Ishikawa (cell line): ENCODE measurements around the gene SNED1.

Experiments
- CEBPB ChIP-seq: IDR thresholded peaks from 2 replicates; pipeline ENCODE4 v1.6.1; 2012
- CREB1 ChIP-seq: IDR thresholded peaks from 2 replicates; pipeline ENCODE4 v1.6.1; 2012; ENCODE audit warnings: low read depth
- EGR1 ChIP-seq: IDR thresholded peaks from 2 replicates; pipeline ENCODE4 v1.6.1; 2012
- EP300 ChIP-seq: IDR thresholded peaks from 2 replicates; pipeline ENCODE4 v1.6.1; 2012; ENCODE audit warnings: borderline replicate concordance
- FOXM1 ChIP-seq: IDR thresholded peaks from 2 replicates; pipeline ENCODE4 v1.6.1; 2012; ENCODE audit warnings: low read depth, borderline replicate concordance
- NFIC ChIP-seq: IDR thresholded peaks from 2 replicates; pipeline ENCODE4 v1.6.1; 2012
- RAD21 ChIP-seq: IDR thresholded peaks from 2 replicates; pipeline ENCODE4 v1.6.1; 2012; ENCODE audit warnings: low read depth
- TAF1 ChIP-seq: IDR thresholded peaks from 2 replicates; pipeline ENCODE4 v1.6.1; 2012; ENCODE audit warnings: low read depth, mild to moderate bottlenecking
- ZBTB7A ChIP-seq: IDR thresholded peaks from 2 replicates; pipeline ENCODE4 v1.6.1; 2012; ENCODE audit warnings: low read depth
- TF ChIP-seq, protein P1 (sequence below): IDR thresholded peaks from 2 replicates; pipeline ENCODE4 v1.6.1; 2012; ENCODE audit warnings: low read depth, mild to moderate bottlenecking
- TF ChIP-seq, protein P2 (sequence below): IDR thresholded peaks from 2 replicates; pipeline ENCODE4 v1.6.1; 2012
- TF ChIP-seq, protein P3 (sequence below): IDR thresholded peaks from 2 replicates; pipeline ENCODE4 v1.6.1; 2012

DNA sequence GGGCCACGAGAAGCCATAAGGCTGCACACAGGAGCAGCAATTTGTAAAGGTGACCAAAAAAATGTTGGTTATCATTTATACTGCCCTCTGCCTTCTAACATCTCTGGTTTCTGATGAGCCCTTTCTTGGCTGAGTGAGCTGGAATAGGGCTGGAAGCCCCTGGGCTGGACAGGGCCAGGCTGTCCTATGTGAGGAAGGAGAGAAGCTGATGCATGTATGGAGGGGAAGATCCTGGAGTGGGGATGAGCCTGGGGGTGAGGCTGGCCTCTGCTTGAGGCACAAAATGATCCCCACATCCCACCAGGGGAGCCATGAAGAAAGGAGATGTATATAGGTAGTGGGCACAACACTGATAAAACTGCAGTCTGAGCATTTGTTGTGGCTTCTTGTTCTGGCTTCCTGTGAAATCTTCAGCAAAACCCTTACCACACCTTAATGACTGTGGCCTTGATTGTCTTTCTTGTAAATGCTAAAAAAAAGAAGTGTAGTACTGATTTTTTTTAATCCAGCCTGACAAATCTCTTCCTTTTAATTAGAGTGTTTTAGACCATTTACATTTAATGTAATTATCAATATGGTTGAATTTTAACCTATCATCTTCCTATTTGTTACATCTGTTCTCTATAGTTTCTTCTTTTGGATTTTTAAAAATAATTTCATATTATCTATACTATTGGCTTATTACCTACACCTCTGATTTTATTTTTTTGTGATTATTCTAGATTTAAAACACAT lies 5.6 kb downstream of the SNED1 start:
- TF ChIP-seq ZBTB7A (no peak), TAF1 (no peak), NFIC (no peak), EP300 (no peak), RAD21 (no peak), CEBPB (no peak), FOXM1 (no peak), CREB1 (no peak), EGR1 (no peak)
- TF ChIP-seq, protein P1, sequence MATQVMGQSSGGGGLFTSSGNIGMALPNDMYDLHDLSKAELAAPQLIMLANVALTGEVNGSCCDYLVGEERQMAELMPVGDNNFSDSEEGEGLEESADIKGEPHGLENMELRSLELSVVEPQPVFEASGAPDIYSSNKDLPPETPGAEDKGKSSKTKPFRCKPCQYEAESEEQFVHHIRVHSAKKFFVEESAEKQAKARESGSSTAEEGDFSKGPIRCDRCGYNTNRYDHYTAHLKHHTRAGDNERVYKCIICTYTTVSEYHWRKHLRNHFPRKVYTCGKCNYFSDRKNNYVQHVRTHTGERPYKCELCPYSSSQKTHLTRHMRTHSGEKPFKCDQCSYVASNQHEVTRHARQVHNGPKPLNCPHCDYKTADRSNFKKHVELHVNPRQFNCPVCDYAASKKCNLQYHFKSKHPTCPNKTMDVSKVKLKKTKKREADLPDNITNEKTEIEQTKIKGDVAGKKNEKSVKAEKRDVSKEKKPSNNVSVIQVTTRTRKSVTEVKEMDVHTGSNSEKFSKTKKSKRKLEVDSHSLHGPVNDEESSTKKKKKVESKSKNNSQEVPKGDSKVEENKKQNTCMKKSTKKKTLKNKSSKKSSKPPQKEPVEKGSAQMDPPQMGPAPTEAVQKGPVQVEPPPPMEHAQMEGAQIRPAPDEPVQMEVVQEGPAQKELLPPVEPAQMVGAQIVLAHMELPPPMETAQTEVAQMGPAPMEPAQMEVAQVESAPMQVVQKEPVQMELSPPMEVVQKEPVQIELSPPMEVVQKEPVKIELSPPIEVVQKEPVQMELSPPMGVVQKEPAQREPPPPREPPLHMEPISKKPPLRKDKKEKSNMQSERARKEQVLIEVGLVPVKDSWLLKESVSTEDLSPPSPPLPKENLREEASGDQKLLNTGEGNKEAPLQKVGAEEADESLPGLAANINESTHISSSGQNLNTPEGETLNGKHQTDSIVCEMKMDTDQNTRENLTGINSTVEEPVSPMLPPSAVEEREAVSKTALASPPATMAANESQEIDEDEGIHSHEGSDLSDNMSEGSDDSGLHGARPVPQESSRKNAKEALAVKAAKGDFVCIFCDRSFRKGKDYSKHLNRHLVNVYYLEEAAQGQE, result no peak
- TF ChIP-seq, protein P2, sequence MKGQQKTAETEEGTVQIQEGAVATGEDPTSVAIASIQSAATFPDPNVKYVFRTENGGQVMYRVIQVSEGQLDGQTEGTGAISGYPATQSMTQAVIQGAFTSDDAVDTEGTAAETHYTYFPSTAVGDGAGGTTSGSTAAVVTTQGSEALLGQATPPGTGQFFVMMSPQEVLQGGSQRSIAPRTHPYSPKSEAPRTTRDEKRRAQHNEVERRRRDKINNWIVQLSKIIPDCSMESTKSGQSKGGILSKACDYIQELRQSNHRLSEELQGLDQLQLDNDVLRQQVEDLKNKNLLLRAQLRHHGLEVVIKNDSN, result no peak
- TF ChIP-seq, protein P3, sequence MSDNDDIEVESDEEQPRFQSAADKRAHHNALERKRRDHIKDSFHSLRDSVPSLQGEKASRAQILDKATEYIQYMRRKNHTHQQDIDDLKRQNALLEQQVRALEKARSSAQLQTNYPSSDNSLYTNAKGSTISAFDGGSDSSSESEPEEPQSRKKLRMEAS, result no peak
